Neural crest cell (in vitro differentiated cells): Measurements from ENCODE around the gene DIS3L. TPM values are rescaled to one million over a fixed set of nuclear protein-coding genes. Genes with fewer than 3 reads are reported as not detected.
"Not testable (repeated sequence)": the region's sequence is repeated elsewhere in the genome, so short reads cannot be mapped to it uniquely, and the experiment has no call there.

Experiments used
- DNase-seq: peaks from one replicate; pipeline ENCODE4 v3.0.0; 2021; ENCODE audit warnings: low read depth, mixed read lengths, low spot score
- H3K27ac Mint-ChIP-seq: one replicate; pipeline ENCODE4 v1.8.0; 2021; ENCODE audit warnings: mild to moderate bottlenecking, mixed read lengths; ENCODE audit not compliant: unreplicated experiment
- H3K27me3 Mint-ChIP-seq: 2 replicates; pipeline ENCODE4 v1.8.0; 2021; ENCODE audit warnings: low read depth, mild to moderate bottlenecking, mixed read lengths
- H3K36me3 Mint-ChIP-seq: 2 replicates; pipeline ENCODE4 v1.8.0; 2021; ENCODE audit warnings: low read depth, mild to moderate bottlenecking, mixed read lengths
- H3K4me1 Mint-ChIP-seq: 2 replicates; pipeline ENCODE4 v1.8.0; 2021; ENCODE audit warnings: mixed read lengths
- H3K4me3 Mint-ChIP-seq: one replicate; pipeline ENCODE4 v1.8.0; 2021; ENCODE audit warnings: mild to moderate bottlenecking, mixed read lengths
- H3K9me3 Mint-ChIP-seq: 2 replicates; pipeline ENCODE4 v1.8.0; 2021; ENCODE audit warnings: mixed read lengths
- total RNA-seq: library from RNA; stranded (reverse); gene quantifications from 2 replicates; pipeline ENCODE4 v1.2.1, GENCODE V29; 2021
- TF ChIP-seq, protein P1 (sequence below): fragments of 200-600 bp; sonication (generic); conservative IDR thresholded peaks from 2 replicates; pipeline ENCODE4 v1.5.0; 2021; ENCODE audit warnings: antibody characterized with exemption, mild to moderate bottlenecking

DIS3L gene
- total RNA-seq, 1 donor from 2014 or later: 56.3 TPM

DNA sequence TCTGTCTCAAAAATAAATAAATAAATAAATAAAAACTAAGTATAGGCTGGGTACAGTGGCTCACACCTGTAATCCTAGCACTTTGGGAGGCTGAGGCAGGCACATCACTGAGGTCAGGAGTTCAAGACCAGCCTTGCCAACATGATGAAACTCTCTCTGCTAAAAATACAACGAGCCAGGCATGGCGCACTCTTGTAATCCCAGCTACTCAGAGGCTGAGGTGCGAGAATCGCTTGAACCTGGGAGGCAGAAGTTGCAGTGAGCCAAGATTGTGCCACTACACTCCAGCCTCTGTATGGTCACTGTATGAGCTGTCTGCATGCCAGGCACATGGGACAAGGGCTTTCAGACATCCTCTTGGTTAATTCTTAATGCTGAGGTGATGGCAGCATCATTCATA, 34.4 kb downstream of the DIS3L start:
- DNase-seq: no peak
- no peaks in the 10 kb centered on the region for H3K27me3 Mint-ChIP-seq
- TF ChIP-seq, protein P1, sequence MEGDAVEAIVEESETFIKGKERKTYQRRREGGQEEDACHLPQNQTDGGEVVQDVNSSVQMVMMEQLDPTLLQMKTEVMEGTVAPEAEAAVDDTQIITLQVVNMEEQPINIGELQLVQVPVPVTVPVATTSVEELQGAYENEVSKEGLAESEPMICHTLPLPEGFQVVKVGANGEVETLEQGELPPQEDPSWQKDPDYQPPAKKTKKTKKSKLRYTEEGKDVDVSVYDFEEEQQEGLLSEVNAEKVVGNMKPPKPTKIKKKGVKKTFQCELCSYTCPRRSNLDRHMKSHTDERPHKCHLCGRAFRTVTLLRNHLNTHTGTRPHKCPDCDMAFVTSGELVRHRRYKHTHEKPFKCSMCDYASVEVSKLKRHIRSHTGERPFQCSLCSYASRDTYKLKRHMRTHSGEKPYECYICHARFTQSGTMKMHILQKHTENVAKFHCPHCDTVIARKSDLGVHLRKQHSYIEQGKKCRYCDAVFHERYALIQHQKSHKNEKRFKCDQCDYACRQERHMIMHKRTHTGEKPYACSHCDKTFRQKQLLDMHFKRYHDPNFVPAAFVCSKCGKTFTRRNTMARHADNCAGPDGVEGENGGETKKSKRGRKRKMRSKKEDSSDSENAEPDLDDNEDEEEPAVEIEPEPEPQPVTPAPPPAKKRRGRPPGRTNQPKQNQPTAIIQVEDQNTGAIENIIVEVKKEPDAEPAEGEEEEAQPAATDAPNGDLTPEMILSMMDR: no peak
- H3K36me3 Mint-ChIP-seq: peaks cover 7% of the 10 kb centered on the region
- H3K4me1 Mint-ChIP-seq: peaks cover 9% of the 10 kb centered on the region
- no peaks in the 10 kb centered on the region for H3K9me3 Mint-ChIP-seq
- H3K27ac Mint-ChIP-seq: no peak overlapping the region
- H3K4me3 Mint-ChIP-seq: no peak overlapping the region

DNA sequence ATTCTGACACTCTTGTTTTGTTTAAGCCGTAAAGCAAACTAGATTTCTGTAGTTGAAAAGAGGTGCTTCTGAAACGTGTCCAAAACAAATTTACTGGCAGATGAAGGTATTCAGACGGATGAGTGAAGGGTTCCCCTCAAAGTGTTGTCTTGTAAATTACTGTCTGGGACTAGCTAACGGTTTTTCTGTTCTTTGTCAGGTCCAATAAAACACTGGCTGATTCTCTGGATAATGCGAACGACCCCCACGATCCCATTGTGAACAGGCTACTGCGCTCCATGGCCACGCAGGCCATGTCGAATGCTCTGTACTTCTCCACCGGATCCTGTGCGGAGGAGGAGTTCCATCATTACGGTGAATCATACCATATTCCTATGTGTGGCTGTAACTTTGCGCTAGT, 35.4 kb downstream of the DIS3L start:
- H3K36me3 Mint-ChIP-seq: peaks cover 11% of the 10 kb centered on the region
- H3K9me3 Mint-ChIP-seq: no peaks in the 10 kb centered on the region
- H3K27ac Mint-ChIP-seq: peak overlapping the region; percentile 67
- no peak for DNase-seq
- H3K27me3 Mint-ChIP-seq: no peaks in the 10 kb centered on the region
- TF ChIP-seq, protein P1: no peak
- no peak overlapping the region for H3K4me3 Mint-ChIP-seq
- H3K4me1 Mint-ChIP-seq: peaks cover 2% of the 10 kb centered on the region

DNA sequence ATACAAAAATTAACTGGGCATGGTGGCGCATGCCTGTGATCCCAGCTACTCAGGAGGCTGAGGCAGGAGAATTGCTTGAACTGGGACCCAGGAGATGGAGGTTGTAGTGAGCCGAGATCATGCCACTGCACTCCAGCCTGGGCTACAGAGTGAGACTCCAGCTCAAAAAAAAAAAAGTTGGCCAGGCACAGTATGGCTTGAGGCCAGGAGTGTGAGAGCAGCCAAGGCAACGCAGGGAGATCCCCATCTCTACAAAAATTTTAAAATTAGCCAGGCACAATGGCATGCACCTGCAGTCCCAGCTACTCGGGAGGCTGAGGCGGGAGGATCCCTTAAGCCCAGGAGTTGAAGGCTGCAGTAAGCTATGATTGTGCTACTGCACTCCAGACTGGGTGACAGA, 55.2 kb downstream of the DIS3L start:
- not testable (repeated sequence) for DNase-seq, H3K9me3 Mint-ChIP-seq, H3K4me3 Mint-ChIP-seq, H3K36me3 Mint-ChIP-seq, H3K4me1 Mint-ChIP-seq, H3K27ac Mint-ChIP-seq, H3K27me3 Mint-ChIP-seq

DNA sequence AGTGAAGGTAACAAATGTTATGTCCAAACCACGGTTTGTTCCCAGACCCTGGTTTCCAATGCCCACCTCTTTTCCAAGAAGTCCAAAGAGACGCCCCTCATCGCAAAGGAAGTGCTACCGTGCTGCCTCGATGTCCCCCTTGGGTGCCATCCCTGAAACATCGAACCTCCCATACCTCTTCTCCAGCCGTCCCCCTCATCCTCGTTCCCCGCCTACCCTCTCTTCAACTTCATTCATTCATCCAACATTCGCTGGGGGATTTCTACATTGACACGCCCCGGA, 62.6 kb downstream of the DIS3L start:
- Mint-ChIP-seq H3K36me3 (peaks cover 8% of the 10 kb centered on the region), H3K4me3 (peak overlapping the region; percentile 93), H3K4me1 (peaks cover 23% of the 10 kb centered on the region), H3K27ac (peak overlapping the region; percentile 97), H3K9me3 (no peaks in the 10 kb centered on the region), H3K27me3 (no peaks in the 10 kb centered on the region)
- TF ChIP-seq, protein P1: no peak
- no peak for DNase-seq

DNA sequence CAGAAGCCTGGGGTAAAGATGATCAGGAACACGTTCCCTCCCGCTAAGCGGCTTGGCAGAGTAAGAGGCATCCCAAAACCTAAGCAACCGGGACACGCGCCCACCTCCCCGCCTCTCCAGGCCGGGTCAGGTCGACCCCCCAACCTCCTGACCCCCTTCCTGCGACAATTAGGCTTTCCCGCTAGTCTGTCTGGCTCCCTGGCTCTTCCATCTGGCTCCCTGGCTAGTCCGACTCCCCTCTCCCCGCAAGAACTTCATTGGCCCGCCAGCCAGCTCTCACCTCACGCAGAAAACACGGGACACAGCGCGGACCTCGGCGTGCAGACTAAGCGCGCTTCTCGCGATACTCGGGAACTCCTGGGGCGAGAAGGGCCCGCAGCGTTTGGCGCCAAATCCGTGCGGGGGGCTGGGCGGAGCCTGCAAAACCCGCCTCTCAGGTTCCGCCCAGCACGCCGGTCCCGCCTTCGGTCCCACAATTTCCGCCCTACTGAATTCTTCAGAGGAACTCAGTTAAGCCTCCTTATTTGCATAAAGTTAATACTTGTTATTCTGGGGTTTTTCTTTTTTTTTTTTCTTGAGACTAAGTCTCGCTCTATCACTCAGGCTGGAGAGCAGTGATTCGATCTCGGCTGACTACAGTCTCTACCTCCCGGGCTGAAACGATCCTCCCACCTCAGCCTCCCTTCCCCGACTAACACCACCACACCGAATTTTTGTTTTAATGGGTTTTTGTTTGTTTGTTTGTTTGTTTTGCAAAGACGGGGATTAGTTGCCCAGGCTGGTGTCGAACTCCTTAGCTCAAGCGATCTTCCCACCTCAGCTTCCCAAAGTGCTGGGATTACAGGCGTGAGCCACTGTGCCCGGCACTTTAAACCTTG, 63.2 kb downstream of the DIS3L start, which contains the start of gene TIPIN:
TIPIN (minus strand) TSS at position 327 of the 878 bp plus-strand sequence. CDS start 3,738 bp downstream, outside the sequence.
- Mint-ChIP-seq H3K9me3 (no peaks in the 10 kb centered on the region), H3K4me3 (peak within 1 kb of the TSS; percentile 93), H3K27me3 (no peaks in the 10 kb centered on the region), H3K36me3 (peaks cover 8% of the 10 kb centered on the region), H3K4me1 (peaks cover 23% of the 10 kb centered on the region), H3K27ac (peak within 1 kb of the TSS; percentile 97)
- TF ChIP-seq, protein P1: no peak
- DNase-seq: peak; percentile 94

DNA sequence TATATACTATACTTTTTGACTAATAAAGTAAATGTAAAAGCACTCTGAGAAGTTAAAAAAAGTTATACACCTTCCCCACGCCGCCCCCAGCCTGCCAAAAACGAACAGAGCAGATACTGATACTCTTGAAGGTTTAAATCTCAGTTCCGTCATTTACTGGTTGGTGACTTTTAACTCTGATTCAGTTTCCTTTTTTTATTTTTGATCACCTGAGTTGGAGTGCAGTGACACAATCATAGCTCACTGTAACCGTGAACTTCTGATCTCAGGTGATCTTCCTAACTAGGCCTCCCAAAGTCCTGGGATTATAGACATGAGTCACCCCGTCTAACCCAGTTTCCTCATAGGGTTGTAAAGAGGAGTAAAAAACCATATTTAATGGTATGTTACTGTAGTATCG, 66.4 kb downstream of the DIS3L start:
- TF ChIP-seq, protein P1: no peak
- Mint-ChIP-seq H3K4me3 (peak overlapping the region; percentile 64), H3K27me3 (no peaks in the 10 kb centered on the region), H3K36me3 (no peaks in the 10 kb centered on the region), H3K9me3 (no peaks in the 10 kb centered on the region), H3K4me1 (peaks cover 15% of the 10 kb centered on the region), H3K27ac (no peak overlapping the region)
- no peak for DNase-seq

DNA sequence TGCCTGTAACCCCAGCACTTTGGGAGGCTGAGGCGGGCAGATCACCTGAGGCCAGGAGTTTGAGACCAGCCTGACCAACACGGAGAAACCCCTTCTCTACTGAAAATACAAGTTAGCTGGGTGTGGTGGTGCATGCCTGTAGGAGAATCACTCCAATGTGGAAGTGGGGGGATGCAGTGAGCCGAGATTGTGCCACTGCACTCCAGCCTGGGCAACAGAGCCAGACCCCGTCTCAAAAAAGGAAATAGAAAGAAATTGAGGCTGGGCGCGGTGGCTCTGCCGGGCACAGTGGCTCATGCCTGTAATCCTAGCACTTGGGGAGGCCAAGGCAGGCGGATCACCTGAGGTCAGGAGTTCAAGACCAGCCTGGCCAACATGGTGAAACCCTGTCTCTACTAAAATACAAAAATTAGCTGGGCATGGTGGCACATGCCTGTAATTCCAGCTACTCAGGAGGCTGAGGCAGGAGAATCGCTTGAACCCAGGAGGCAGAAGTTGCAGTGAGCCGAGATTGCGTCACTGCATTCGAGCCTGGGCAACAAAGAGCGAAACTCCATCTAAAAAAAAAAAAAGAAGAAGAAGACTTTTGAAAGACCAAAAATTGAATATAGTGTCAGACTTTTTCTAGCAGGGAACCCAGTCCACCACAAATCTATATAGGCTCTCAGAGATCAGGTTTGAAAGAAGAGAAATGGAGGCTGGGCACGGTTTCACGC, 68.5 kb downstream of the DIS3L start:
- not testable (repeated sequence) for H3K4me3 Mint-ChIP-seq, DNase-seq, H3K27me3 Mint-ChIP-seq, H3K4me1 Mint-ChIP-seq, H3K9me3 Mint-ChIP-seq, H3K36me3 Mint-ChIP-seq, H3K27ac Mint-ChIP-seq
